Mammary epithelial cell (primary cell): ENCODE data around the gene AKAP1.

ENCODE experiments used
- EZH2 ChIP-seq: IDR thresholded peaks from 2 replicates; pipeline ENCODE4 v1.6.1; 2012; ENCODE audit warnings: low read length, inconsistent platforms, borderline replicate concordance
- TF ChIP-seq, protein P1 (sequence below), 2 donors: IDR thresholded peaks in 1 of 2; conservative IDR thresholded peaks in 1 of 2; 2 replicates each; pipeline ENCODE4 v1.5.1; 2011 to 2012; ENCODE audit warnings: inconsistent platforms in 2 of 2, low read length in 2 of 2, mild to moderate bottlenecking in 2 of 2, control low read depth in 1 of 2, low read depth in 1 of 2; ENCODE audit not compliant: insufficient read depth in 1 of 2; ENCODE audit errors: extremely low read depth in 1 of 2

DNA sequence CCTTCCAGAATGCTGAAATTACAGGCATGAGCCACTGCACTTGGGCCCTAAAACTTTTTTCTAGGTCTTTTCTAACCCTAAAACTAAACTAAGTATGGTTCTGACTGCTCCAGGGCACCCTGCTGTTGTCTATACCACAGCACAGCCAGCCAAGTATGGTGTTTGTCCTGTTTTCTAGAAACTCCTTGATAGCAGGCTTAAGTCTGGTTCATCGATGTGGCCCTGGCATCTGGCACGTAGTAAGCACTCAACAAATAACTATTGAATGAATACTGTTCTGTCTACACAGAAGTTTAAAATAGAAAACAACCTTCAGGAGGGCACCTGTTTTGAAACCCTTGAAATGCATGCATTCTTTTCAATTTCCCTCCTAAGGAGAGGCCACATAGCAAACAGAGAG is 44.5 kb upstream of the AKAP1 start:
- TF ChIP-seq, protein P1, sequence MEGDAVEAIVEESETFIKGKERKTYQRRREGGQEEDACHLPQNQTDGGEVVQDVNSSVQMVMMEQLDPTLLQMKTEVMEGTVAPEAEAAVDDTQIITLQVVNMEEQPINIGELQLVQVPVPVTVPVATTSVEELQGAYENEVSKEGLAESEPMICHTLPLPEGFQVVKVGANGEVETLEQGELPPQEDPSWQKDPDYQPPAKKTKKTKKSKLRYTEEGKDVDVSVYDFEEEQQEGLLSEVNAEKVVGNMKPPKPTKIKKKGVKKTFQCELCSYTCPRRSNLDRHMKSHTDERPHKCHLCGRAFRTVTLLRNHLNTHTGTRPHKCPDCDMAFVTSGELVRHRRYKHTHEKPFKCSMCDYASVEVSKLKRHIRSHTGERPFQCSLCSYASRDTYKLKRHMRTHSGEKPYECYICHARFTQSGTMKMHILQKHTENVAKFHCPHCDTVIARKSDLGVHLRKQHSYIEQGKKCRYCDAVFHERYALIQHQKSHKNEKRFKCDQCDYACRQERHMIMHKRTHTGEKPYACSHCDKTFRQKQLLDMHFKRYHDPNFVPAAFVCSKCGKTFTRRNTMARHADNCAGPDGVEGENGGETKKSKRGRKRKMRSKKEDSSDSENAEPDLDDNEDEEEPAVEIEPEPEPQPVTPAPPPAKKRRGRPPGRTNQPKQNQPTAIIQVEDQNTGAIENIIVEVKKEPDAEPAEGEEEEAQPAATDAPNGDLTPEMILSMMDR (conservative IDR thresholded peaks at IDR 0.05 in 1 of 2, IDR thresholded peaks at IDR 0.05 in 1 of 2; ENCODE audit: extremely low read depth in 1 of 2, insufficient read depth in 1 of 2, low read depth in 1 of 2, low read length in 2 of 2) = no peak
- no peak for TF ChIP-seq EZH2
